ENCODE data around the gene TBX2.
"Not testable (repeated sequence)": the region's sequence is repeated elsewhere in the genome, so short reads cannot be mapped to it uniquely, and the experiment has no call there.

The TBX2 gene

DNA sequence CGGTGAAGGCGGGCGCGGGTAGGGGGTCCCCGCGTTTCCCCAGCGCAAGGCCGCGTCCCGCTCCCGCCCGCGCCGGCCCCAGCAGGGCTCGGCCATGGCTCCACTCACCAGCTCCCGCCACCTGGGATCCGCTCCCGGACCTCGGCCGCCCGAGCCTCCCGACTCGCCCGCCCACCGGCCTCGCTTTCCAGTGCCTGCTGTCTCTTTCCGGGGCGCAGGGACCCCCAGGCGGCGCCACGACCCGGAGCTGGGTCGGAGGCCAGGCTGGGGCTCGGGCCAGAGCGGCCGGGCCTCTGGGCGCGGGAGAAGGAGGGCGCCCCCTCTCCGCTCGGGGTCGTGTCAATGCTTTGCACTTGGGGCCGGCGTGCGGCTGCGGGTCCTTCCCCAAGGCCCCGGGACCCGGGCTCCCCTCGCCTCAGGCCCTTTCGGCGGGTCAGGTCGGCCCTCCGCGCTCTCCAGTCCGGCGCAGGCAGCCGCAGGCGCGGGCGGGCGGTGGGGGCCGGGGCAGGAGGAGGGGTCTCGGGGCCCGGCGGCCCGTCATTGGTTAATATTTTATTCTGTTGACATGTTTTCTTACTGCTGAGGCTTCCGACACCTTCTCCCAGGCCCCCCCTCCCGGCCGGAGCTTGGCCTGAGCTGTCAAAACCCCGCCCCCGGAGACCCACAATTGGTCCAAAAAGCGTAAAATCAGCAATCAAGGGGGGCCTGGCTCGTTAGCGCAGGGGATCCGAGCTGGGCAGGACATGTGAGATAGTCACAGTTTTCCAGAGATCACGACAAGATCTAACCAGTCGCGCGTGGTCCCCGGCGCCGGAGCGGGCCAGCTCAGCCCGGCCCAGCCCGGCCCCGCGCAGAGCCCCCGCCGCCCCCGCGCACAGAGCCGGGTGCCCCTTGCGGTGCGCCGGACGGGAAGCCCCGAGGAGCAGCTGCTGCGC lies at the start of gene TBX2:
Gene TBX2 (plus strand): TSS at position 713 of the 935 bp plus-strand sequence. CDS start 334 bp downstream, outside the sequence.
- no peak for DNase-seq (ENCODE audit: low read depth)

DNA sequence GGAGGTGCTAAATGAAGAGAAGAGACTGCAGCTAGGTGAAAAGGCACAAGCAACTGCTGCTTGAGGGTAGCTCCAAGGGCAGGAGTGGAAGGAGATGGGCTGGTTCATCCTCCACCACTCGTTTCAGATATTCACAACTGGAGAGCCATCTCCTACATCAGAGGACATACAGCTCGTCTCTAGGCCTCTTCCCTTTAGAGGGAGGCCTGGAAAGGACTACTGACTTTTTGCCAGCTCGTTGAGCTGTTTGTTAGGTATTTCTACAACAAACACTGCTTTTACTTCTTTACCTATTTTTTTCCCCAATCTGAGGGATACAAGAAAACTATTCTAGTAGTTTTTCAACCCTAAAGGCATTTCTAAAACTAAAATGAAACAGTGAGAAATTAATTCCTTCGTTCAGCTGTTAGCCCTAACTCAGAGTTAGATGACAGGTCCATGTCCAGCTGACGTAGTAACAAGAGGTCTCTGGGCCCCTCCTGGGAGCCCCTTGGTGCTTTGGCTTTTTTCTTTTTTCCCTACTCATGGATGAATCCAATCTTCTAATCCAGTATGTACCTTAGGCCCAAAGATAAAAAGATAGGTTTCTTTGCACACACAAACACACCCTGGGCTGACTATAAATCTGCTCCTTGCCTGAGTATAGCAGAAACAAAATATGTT lies 47.8 kb upstream of the TBX2 start:
- DNase-seq (ENCODE audit: low read depth) = no peak

DNA sequence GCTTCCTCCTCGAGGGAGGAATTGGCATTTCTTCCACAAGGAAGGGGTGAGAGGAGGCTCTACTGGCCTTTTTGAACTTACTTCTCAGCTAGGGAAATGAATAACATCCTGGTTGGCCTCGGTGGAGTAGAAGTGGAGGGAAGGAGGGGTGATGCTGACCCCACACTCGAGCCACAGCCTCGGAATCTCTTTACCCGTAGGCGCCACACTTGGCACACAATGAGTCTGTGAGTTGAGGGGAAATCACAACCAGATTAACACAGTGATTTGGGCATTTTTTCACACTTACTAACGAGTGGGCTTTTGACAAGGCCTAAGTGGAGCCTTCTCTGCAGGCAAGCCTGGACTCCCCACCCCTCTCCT lies 47.3 kb upstream of the TBX2 start:
- no peak for DNase-seq (ENCODE audit: low read depth)

DNA sequence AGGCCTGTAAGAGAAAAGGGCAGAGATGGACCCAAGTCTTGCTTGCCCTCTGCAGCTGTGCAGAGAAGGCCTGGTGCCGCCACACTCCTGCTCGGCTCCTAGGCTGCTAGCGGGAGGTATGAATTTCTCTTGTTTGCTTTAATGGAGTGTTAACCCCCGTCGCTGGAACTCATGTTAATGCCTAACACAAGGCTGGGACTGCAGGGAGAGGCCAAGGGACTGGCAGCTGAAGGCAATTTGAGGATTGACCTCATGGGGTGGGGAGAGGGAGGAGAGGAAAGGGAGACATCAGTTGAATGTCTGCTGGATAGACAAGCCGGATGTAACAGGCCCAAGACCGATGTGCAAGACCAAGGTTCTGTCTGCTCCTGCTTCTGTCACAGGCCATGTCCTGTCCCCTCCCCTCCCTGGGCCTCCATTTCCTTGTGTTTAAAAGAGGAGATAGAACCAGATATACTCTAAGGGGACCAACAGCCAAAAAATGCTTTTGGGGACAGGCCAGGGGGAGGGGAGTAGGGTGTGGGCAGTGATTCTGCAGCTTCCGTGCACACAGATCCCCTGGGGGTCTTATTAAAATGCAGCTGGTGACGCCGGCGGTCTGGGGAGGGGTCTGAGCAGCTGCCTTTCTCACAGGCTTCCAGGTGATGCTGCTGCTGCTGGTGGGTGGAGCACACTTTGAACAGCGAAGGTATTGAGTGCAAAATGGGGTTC lies 46.7 kb upstream of the TBX2 start:
- no peak for DNase-seq (ENCODE audit: low read depth)

DNA sequence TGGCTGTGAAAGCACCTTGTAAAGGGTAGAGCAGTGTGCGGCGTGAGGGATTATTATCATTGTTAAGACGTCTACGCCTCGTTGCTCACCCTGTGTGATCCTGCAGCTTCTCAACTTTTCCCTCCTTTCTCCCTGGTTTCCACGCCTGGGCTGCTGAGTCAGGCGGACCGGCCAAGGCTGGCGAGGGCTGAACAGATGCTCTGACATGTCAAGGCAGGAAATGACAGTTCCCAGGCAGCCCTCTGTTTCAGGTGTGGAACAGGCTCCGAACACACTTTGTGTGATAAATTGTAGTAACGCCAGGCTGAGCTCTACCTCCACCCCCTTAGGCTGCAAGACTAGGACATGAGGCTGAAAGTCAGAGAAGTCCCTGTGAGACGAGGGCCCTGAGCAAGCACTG lies 46.0 kb upstream of the TBX2 start:
- no peak for DNase-seq (ENCODE audit: low read depth)

DNA sequence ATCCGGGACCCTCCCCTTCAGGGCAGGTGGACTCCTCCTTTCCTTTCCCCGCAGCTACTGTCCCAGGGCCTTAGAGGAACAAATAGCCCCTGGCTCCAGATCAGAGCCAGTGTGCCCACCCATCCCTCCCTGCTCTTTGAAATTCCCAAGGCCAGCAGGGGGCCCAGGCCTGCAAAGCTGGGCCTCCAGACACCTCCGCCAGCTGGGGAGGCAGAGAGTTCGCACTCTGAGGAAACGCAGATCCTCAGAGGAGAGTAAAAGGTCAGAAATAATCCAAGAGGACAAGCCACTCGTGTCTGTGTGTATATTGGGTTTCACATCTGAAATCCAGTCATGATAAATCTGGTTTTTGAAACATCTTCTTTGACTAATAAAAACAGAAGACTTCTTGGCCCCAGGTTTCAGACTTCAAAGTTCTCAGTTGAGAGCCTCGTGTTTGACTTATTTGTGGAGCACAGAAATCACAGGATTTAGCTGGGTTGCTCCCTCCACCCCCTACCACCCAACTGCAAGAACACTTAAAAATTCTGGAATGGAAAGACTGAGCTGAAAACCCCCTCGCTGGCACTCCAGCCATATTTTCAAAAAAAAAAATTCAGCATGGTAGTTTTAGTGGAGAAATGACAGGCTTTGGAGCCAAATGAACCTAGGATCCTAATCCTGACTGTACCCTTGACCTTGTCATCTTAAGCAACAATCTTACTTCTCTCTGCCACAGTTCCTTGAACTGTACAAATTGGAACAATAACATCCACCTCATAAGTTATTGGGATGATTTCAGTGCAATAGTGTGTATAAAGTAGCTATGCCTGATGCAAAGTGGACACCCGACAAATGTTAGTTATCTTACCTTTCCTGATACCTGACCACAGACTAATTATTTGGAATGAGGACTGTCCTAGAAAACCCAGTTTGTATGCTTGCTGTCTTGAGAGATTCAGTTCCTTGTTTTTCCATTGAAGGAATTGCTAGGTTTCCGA lies 44.5 kb upstream of the TBX2 start:
- DNase-seq (ENCODE audit: low read depth) = no peak

DNA sequence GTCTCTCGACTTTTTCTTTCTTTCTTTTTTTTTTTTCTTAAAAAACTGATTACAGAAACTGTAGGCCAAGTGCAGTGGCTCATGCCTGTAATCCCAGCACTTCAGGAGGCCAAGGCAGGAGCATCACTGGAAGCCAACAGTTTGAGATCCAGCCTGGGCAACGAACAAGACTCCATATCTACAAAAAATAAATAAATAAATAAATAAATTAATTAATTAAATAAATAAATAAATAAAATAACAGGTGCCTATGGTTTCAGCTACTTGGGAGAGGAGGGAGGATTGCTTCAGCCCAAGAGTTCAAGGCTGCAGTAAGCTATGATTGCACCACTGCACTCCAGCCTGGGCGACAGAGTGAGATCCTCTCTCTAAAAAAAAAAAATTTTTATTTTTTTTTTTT lies 42.6 kb upstream of the TBX2 start:
- not testable (repeated sequence) for DNase-seq (ENCODE audit: low read depth)

DNA sequence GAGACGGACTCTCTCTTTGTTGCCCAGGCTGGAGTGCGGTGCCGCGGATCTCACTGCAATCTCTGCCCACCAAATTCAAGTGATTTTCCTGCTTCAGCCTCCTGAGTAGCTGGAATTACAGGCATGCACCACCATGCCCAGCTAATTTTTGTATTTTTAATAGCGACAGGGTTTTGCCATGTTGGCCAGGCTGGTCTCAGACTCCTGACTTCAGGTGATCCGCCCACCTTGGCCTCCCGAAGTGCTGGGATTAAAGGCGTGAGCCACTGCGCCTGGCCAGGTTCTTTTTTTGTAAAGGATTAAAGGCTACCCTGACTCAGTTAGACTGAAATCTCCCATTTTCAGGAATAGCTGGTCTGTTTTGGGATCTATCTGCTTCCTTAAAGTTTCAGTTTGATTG lies 40.1 kb upstream of the TBX2 start:
- DNase-seq (ENCODE audit: low read depth) = not testable (repeated sequence)

DNA sequence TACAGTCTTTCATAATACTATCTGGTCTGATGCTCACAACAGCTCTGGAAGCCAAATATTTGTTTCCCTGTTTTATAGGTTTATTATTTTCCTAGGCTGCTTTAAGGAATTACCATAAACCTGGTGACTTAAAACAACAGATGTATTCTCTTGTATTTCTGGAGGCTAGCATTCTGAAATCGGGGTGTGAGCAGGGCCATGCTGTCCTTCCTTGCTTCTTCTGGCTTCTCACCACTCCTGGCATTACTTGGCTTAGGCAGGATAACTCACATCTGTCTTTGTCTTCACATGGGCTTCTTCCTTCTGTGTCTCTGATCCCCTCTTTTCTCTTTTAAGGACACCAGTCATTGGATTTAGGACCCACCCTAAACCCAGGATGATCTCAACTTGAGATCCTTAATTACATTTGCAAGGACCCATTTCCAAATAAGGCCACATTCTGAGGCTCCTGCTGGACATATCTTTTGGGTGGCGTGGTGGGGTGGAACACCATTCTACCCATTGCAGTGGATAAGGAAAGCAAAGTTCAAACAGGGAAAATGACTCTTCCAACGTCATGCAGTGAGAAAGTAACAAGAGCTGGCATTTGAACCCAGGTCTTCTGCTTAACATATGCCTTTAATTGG lies 39.2 kb upstream of the TBX2 start:
- DNase-seq (ENCODE audit: low read depth) = no peak

DNA sequence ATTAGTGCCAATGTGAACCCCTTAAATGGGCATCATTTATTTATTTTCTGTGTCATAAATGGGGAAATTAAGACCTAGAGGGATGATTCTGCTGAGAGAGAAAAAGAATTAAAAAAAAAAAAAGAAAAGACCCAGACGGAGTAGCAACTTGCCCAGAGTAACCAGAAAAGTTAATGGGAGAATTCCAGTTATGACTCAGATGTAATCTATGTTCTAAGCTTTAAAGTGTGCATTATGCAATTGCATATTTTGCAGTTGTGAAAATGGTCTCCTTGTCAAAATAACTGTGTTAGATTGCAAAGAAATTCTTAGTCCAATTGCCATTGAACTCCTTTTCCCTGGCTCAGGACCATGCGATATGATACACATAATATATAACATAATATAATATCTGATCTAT lies 38.6 kb upstream of the TBX2 start:
- DNase-seq (ENCODE audit: low read depth) = no peak

DNA sequence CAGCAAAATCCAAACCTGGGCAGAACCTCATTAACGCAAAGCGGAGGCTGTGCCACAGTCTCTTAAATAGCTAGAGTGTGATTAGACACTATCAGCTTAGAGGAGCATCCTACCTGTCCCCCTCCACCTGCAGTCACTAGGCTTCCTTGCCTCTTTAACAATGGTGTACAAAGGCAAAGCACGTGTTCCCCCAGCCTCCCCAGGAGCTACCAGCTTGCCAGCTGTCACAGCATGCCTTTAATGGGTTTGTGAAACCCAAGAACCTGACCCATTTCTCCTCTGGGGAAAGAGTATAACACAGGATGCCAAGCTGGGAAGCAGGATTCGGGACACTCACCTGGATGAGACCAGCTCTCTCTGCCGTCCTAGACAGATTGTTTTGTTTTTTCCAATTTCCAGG lies 37.2 kb upstream of the TBX2 start:
- DNase-seq (ENCODE audit: low read depth) = no peak

DNA sequence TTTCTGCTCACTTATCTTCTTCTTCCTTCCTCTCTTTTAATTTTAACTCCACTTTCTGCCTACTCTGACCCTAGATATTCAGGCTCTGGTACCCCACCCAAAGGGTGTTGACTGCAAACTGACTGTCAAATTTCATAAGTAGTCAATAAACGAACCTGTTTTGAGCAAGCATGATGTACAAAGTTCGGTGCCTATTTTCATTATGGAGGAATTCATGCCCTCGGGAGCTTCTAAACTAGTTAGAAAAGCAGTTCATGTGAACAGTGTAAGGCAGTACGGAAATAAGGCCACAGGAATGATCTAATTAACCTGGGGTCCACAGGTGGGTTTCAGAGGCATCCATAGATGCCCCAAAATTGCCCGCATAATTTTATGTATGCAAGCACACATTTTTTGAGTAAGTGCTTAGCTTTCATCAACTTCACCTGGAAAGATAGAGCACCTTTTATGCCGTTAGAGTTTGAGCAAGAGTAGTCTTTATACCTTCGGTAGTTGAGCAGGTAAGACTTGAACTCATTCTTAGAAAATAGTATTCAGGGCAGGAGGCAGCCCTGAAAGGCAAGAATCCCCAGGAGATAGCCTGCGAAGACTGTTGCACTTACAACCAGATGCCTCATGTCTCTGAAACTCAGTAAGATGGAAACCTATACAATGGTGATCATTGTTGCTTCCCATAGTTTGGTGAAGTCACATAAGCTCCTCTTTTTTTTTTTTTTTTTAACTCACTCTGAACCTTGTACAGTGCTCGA lies 36.6 kb upstream of the TBX2 start:
- DNase-seq (ENCODE audit: low read depth) = no peak

DNA sequence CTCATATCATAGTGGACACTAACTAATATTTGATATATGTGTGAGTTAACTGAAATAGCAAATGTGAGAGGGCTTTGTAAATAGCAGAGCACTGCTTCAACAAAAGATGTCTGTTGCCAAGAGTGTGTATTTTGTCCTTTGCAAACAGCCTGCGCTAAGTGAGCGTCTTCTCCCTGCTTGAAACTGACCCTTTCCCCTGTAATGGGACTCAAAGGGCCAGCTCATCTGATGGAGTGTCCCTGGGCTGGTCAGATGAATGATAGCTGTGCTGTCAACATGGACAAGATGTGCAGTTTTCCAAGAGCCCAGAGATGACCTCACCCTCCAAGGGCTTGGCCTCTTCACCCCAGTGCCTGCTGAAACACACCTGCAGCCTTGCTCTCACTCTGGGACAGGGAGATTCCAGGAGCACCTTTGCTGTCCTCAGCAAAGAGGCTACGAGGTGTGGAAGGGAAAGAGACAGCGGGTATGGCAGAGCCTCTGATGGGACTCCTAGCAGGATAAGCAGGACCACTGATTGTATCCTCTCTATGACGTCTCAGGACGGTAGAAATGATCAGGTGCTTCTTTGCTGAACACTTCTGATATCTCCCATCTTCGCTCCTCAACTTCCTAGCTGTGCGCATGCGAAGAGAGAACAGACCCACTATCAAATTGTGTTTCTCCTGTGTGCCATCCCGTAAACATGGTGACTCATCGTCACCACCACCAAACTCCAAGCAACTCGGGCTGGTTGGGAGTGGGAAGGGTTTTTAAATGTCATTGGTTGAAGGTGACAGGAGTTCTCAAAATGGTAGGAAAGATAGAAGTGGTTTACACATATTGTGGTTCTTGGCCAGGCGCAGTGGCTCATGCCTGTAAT lies 35.8 kb upstream of the TBX2 start:
- no peak for DNase-seq (ENCODE audit: low read depth)

DNA sequence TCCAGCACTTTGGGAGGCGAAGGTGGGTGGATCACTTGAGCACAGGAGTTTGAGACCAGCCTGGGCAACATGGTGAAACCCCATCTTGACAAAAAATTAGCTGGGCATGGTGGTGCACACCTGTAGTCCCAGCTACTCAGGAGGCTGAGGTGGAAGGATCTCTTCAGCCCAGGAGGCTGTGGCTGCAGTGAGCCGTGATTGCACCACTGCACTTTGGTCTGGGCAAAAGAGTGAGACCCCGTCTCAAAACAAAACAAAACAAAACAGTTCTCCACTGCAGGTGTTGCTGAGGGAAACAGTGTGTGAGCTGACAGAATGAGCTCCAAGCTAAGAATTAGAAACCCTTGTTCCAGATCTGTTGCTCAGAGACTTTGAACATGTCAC lies 35.2 kb upstream of the TBX2 start:
- no peak for DNase-seq (ENCODE audit: low read depth)

DNA sequence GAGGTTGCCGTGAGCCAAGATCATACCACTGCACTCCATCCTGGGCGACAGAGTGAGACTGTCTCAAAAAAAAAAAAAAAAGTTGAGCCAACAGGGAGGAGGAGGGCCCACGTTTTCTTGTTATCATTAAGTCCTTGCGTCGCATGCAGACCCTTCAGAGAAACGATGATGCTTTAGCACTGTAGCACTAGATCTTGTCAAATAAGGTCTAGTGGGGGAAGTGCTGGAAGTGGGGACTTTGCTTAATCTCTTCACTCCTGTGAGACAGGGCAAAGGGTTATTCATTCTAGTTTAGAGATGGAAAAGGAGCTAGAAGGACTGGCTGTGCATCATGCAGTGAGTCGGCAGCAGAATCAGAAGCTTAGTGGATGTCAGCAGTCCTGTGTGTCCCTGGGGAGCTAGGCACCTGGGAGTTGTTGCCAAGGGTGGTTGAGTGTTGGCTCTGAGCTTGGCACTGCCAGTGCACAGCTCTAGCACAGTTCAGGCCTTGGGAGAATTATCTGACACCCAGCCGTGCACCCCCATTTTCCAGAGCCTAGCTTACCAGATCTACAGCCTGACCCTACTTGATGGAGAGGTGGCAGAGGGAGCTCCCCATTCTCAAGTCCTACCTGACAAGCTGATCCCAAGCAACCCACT lies 33.4 kb upstream of the TBX2 start:
- DNase-seq (ENCODE audit: low read depth) = no peak

DNA sequence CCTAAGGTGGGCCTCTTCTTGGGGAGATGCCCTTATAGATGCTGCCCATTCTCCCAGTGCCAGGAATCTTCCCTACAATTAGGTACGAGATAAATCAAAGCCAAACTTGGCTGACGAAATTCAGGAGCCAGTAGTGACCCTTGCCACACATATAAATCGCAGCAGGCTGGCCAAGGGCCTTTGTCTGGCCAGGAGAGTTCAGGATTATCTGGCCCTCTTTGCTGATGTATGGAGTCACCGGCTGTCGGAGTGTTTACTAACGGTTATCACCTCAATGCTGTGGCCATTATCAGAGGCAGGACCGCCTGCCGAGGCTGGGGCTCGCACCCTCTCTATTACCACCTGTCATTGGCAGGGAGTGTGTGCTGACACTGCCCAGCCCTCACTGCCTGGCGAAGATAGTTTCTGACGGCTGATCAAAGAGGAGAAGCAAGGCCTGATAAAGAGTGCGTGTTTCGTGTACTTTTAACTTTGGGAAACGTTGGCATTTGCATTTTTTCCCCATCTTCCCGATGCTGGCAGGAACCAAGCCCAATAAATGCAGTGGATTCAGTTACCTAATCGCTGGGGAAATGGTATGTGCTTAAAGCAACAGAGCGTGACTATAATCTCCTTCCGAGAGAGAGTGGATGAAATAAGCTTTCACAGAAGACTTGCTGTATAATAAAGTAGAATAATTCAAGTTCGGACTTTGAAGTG lies 32.8 kb upstream of the TBX2 start:
- DNase-seq (ENCODE audit: low read depth) = no peak

DNA sequence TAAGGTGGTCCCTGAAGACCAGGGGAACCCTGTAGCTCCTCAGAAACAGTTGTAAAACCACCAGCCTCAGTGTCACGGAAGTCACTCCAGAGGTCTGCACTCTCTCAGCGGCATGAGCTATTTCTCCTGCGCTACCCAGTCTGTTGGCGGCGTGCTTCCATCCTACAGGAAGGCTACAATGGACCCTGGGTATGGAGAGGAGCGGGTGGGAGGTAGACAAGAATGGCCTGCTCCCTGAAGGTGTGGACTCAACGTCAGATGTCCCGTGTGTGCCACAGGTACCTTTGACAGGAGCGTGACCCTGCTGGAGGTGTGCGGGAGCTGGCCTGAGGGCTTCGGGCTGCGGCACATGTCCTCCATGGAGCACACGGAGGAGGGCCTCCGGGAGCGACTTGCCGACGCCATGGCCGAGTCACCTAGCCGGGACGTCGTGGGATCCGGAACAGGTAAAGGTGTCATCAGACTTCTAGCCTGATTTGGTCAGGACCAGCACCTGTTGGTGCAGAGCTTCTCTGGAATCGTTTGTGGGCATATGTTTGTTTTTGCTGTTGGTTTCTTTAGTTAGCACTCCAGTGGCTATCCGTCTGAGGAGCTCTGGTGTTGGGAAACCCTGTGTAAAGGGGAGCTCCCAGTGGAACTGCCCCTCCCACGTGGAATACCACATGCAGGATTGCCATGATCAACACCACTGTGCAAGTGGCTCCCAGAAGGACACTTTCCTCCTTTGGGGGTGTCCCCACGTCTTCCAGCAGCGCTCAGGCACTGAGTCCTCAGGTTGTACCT lies 31.4 kb upstream of the TBX2 start:
- no peak for DNase-seq (ENCODE audit: low read depth)

All from T-helper 22 cell (primary cell).